HG03095 (cell line): Measurements from ENCODE around the gene YTHDF1.

Experiments used
- ATAC-seq: cut with Tn5 transposase; IDR thresholded peaks from one replicate; pipeline ENCODE4 v1.9.1; 2021; ENCODE audit warnings: moderate library complexity; ENCODE audit not compliant: unreplicated experiment

YTHDF1 gene

DNA sequence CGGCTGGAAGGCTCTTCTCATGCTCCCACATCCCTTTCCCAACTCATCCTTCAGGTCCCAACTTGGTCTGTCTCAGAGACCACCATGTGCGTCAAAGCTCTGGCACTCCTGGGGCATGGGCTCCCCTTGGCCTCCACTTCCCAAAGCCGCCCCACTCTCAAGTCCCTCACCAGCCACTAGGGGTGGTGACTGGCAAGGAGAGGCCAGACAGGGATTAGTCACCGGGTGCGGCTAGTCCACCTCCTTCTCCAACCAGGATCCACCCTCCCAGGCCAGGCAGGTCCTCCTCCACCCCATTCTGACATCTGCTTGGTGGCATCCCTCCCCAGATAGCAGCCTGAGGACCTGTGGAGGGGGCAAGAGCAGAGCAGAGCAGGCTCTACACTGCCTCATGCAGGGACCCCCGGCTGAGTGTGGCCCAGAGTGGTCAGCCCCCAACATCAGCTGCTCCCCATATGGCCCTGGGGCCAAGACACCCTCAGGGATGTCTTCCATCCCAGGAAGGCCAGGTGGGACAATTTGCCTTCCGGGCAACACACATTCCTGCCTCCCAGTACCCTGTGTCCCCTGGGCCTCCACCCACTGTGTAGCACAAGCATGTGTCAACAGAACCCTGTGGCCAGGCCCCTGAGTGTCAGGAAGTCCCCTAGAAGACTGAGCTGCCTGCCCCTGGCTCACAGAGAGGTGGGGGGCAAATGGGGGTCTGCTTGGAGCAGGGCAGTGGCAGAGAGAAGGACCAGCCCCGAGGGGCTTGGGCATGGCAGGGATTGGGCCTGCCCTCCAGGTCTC is 29.2 kb downstream of the YTHDF1 start:
- ATAC-seq = no peak

DNA sequence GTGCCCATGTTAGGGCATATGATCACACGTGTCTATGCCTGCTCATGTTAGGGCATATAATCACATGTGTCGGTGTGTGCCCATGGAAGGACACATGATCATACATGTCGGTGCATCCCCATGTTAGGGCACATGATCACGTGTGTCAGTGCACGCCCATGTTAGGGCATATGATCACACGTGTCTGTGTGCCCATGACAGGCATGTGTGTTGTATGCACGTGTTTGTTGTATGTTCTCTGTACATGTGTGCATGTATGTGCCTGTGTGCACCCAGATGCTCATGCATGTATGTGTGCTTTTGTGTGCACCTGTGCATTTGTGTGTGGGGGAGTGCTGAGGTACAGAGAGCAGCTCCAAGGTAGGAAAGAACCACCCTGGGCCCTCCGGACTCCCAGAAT is 29.8 kb downstream of the YTHDF1 start:
- ATAC-seq = no peak

DNA sequence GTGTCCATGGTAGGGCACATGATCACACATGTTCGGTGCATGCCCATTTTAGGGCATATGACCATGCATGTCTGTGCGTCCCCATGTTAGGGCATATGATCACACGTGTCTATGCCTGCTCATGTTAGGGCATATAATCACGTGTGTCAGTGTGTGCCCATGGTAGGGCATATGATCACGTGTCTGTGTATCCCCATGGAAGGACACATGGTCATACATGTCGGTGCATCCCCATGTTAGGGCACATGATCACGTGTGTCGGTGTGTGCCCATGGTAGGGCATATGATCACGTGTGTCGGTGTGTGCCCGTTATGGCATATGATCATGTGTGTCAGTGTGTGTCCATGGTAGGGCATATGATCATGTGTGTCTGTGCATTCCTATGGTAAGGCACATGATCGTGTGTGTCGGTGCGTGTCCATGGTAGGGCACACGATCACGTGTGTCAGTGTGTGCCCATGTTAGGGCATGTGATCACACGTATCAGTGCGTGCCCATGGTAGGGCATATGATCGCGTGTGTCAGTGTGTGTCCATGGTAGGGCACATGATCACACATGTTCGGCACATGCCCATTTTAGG is 30.6 kb downstream of the YTHDF1 start:
- ATAC-seq = no peak

DNA sequence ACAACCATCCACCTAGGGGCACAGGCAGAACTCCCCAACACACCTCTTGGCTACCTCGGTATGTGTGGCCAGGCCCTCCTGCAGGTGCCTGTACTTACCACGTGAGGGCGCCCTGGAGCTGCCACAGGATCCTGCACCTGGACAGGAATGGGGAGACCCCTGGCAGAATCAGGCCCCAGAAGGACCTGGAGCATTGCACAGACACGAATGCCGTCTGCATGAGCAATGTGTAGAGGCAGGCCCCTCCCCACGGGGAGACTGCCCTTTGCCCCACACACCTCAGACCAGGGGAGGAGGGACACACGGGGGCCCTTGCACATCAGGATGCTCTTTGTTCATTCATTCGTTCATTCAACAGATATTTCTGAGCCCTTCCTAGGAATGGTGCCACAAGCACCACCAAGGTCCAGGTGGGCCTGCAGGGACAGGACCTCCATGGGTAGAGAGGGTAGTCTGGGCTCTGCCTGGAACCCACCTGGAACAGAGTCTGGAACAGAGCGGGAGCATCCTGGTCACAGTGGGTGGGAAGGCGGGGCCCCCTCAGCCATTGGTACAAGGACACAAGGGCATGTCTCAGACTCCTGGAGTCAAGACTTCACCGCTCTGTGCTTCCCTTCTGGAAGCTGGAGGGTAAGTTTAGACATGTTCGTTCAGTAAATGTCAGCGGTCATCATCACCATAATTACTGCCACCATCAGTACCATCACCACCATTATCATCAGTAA is 32.3 kb downstream of the YTHDF1 start:
- ATAC-seq = no peak

DNA sequence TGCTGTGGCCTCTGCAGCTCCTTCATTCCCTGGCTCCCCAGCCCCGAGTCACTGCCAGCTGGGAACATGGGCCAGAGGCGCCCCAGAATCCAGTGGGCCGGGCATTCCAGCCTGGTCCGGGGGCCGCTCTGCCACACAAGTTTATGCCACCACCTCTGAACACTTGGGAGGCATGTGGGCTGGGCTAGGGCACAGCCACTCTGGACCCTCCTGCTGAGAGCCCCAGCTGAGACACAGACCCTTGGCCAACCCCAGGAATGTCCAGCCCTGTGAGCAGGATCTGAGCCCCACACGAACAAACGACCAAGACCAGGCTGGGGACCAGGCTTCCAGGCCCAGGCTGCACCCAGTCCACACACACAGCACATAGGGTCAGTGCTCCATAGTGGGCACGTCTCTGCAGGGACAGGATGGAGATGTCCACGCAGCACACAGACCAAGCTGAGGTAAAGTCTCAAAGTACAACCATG is 33.0 kb downstream of the YTHDF1 start:
- no peak for ATAC-seq

DNA sequence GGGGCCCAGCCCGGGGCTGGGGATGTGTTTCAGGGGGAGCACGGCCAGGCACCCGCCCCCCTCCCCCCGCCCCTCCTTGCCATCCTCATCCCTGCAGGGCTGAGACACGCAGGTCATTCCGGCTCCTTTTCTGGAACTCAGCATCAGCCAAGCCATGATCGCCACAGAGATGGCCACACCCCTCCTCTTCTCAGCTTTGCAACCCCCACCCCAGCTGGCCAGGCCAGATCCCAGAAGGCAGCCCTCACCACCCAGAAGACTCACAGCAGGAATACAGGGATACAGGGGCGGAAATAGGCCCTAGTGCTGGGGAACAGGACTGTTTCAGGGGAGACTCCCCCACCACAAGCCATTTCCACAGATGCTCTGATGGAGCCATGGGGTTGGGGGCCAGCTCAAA is 33.5 kb downstream of the YTHDF1 start:
- no peak for ATAC-seq

DNA sequence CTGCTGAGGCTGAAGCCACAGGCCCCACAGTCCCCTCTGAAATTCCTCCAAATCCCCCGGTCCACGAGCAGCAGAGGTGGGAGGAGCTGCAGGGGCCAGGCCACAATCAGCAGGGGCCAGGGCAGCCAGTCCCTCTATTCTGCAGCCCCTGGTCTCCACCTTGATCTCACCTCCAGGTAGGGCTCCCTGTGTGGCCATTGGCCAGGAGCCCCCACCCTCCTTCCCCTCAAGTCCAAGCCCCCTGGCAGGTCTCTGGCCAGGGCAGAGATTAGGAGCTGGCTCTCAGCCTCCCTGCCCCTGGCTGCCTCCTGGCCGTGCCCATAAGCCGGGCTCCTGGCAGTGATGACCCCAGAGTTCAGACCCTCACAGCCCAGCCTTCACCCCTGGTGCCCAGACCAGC is 34.7 kb downstream of the YTHDF1 start:
- no peak for ATAC-seq

DNA sequence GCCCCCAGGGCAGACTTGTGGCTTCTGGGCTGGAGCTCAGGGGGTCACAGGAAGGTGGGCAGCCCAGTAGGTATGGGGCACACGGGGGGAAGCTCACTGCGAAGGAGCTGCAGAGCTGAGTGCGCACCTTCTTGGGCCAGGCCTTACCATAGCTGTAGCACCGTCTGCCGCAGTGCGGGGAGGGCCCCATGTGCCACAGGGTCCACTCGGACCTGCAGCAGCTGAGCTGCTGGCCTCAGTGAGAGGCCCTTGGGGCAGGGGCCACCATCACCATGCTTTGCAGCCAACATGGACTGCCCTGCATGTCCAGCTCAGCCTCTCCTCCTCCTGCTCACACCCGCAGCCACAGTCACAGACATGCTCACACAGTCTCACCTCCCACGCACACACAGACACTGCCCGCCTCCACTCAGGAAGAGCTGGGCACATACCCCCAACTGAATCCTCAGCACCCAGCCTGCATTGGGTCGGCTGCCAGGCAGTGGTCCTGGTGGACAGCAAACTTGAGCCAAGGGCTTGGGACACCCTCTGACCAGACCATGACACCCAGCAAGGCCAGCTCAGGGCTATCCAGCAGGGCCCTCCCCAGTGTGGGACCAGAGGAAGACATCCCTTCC is 35.3 kb downstream of the YTHDF1 start:
- no peak for ATAC-seq

DNA sequence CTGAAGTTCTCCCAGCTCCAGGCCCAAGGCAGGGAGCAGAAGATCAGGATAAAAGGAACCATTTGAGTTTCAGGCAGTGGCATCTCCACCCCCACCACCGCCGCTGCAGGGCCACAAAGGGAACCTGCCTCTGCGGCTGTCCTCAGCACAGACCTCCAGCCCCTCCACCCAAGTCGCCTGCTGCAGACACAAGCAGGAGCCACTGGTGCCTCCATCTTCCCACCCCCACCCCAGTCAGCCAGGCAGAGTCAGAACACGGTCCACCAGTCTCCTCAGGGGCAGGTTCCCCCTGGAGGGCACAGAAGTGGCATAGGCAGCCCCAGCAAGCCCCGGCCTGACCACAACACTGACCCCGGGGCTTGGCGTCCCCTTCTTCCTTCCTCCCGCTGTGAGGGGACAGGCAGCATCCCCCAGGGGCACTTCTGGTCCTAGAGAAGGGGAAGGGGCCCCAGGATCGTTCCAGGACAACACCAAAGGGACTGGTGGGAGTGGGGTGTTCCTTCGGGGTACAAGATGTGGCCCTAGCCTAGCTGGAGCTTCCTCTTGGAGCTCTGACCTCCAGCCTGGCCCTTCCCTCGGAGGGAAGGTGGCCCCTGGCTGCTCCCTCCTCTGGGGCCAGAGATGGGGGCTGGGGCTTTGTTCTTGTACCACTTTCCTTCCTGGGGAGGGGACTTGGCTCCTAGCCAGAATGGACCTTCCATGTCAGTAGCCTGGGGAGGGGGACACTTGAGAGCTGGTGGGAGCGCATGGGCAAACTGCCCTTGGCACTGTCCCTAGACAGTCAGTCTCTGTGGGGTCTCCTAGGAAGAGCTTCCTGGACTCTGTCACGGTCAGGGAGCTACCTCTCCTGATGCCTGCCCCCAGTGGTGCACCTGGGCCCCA is 36.0 kb downstream of the YTHDF1 start:
- no peak for ATAC-seq

DNA sequence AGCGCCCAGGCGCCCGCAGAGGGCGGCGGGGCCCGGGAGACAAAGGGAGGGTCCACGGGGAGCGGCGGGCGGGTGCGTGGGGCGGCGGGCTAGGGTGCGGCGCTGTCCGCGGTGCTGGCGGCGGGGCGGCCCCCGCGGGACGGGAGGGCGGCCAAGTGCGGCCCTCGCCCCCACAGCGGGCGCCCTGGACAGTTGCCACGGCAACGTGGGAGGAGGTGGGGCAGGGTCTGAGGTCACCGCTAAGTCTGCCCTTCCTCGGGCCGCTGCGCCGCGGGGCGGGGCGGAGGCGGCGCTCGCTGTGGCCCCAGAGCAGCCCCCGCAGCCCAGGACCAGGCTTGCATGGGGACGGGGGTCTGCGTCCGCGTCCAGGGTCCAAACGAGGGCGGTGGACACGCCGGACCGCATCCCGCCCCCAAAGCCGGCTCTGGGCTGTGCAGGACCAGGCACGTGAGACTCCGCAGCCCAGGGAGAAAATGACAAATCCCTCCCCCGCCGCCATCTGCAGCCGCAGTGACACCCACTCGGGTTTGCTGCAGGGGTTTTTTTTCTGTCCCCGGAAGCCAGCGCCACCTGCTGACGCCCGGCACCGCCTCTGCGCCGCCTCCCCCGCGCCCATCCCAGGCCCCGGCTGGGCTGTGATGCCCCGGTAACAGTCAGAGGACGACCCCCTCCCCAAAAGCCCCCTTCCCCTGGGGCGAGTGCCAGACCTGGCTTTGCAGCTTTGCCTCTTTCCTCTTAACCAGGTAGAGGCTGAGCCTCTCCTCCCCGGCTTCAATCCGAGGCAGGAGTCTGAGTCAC is 36.8 kb downstream of the YTHDF1 start:
- peak; percentile 53 for ATAC-seq

DNA sequence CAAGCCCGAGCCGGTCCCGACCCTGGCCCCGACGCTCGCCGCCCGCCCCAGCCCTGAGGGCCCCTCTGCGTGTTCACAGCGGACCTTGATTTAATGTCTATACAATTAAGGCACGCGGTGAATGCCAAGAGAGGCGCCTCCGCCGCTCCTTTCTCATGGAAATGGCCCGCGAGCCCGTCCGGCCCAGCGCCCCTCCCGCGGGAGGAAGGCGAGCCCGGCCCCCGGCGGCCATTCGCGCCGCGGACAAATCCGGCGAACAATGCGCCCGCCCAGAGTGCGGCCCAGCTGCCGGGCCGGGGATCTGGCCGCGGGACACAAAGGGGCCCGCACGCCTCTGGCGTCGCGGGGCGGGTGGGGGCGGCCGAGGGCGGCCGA is 37.5 kb downstream of the YTHDF1 start:
- no peak for ATAC-seq

DNA sequence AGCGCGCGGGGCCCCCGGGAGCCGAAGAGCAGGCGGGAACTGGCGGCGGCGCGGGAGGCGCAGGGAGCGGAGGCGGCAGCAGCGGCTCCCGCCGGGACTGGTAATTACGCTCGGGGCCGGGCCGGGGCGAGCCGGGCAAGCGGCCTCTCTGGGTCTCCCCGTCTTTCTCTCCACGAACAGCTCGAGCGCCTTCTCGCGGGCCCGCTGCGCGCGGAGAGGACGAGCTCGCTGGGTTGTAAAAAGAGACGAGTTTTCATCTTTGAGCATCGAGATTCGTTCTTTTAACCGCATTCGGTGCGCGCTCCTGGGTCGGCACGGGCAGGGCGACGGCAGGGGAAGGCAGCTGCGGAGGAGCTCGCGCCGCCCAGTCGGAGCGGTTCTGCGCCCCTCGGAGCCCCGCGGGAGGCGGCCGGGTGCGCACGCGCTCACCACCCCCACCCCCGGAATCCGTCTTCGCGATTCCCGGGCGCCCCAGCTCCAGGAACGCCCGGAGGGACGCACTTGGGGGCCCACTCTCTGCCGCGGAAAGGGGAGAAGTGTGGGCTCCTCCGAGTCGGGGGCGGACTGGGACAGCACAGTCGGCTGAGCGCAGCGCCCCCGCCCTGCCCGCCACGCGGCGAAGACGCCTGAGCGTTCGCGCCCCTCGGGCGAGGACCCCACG is 38.0 kb downstream of the YTHDF1 start:
- ATAC-seq = no peak

DNA sequence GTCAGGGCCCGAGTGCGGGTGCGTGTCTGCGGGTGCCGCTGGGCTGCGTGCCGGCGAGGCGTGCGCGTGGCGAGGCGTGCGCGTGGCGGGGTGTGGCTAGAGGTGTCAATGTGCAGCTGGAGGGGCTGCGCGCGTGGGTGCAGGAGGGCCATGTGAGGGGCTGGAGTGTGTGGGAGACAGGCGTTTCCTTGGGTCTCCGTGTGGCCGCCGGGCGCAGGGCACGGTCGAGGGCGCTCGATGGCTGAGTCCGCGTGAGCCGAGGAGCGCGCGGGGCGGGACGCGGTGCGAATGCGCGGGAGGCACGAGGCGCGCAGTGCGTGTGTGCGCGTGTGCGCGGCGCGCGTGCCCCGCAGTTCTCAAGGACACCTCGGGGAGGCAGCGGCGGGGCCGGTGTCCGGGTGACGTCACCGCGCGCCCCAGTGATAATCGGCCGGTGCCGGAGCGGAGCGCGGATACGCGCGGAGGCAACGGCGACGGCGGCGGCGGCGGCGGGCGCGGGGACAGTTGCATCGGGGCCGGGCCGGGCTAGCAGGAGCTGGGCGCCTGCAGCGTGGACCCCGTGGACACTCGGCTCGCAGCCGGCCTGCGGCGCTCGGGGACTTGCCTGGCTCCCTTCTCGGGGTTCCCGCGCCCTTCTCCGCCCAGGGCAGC is 38.7 kb downstream of the YTHDF1 start:
- ATAC-seq = no peak

DNA sequence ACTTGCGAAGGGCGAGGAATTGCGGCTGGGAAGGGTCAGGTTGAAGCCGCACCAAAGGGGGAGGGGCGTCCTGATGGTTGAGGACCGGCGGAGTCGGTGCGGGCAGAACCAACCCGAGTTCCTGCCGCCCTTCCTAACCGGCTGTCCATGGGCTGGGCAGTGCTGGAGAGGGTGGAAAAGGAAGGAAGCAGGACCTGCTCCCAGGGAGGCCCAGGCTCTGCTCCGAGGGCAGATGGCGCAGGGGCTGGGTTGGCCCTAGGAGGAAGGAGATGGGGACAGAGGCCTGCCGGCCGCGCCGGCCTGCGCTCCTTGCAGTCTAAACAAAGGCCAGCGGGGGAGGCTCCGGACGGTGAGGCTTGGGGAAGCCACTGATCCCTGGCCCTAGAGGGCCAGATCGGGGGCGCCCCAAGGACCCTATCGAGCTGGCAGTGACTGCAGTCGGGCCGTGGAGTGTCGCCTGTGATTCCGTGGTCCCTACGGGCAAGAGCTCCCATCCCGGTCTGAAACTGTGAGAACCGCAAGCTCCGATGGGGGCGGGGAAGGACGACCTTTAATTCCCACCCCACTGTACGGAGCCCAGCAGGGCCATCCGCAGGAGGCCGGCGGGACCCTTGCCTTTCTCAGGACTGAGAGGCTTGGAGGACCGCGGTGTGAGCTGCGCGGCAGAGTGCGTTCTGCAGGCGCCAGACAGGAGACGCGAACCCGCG is 39.4 kb downstream of the YTHDF1 start:
- ATAC-seq = no peak

DNA sequence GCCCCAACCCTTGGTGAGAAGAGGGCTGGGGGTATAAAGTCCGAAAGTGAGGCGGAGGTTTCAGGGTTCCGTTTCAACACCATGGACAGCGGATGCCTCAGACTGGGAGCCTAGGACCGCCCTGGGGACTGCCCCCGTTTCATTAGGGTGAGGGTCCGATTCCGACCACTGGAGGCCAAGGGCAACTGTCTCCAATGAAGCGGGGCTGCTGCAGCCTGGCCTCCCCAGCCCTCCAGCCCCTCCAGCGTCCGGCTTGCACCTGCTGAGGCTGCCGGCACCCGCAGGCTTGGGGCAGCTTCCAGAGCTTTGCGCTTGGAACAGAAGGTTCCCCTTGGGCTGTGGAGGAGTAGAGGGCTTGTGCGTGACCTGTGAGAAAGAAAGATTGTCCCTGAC is 39.9 kb downstream of the YTHDF1 start:
- ATAC-seq = no peak

DNA sequence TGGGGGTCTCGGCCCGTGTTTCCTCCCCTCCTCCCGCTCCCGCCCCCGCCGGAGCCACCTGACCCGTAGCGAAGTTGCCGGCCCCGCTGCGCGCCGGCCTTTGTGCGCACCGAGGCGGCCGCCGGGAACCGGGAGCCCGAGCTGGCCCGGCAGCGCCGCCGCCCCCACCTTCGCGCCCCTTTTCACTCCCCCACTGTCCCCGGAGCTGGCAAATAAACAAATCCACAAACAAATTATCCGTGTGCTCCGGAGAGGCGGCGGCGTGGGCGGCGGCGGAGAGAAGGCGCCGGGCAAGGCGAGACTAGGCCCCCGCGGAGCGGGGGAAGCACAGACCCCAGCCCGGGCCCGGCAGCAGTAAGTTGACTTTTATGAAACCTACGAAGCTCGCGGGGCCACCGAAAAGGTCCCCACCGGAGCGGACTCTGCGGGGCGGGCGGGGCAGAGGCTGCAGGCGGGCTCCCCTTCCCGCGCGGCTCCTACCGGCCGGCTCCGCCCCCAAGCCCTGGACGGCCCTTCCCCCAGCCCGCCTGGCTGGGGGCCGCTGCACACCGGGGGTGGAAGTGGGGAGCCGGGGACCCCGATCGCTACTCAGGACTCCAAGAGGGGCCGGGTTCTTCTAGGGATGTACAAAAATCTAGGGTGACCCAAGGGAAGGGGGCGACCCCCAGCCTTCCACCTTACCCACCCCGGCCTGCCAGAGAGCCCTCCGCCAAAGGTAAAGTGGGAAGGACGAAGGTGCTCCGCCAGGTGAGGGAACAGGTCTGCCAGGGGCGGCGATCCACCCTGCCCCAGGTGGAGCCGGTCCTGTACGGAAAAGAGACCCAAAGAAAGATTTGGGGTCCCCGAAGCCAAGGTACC is 40.7 kb downstream of the YTHDF1 start:
- ATAC-seq = no peak

DNA sequence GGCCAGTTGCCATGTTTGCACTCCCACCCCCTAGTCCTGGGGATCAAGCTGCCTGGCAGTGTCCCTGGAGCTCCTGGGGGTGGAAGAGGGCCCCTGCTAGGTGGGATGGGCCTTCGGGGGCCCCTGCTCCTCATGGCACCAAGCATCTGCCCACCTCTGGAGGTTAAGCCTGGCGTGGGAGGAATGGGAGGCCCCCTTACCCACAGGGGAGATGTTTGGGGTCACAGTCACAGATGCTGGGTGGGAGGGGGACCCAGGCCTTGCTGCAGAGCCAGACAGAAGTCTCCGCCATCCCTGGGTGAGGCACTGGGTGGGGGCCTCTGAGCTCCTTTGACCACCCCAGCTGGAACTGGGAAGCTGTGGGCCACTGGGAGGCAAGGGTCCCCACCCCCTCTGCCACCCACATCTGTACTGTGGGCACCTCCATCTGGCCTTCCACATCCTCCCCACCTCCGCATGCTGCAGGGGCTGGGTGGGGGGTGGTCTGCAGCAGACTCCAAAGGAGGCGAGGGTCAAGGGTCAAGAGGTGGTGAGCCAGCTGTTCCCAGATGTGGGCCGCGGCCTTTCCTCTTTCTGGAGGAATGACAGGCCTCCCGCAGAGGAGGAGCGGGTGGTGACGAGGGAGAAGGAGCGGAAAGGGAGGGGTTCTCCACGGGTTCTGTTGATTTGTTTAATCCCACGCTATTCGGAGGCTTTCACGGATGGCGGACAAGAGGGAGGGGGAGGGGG is 41.5 kb downstream of the YTHDF1 start:
- ATAC-seq = no peak
